Ramos (cell line): ENCODE data around the gene TENM4.

Source experiments
- in situ Hi-C: fragments of 300-500 bp; cut with MboI; formaldehyde crosslinking; loops from one replicate; pipeline ENCODE4 v1.14.3; 2022; ENCODE audit warnings: low sequenced_read_pairs; ENCODE audit not compliant: unreplicated experiment

The TENM4 gene

GRCh38 chr11:79440571-79441460, at the start of gene TENM4:
Gene TENM4, minus strand, starts transcription at chr11:79441030. Its CDS starts 371,086 bp downstream, at chr11:79069944.
- in situ Hi-C loops = no loop called here

- in situ Hi-C loops = no loop called here
Observed at GRCh38 chr11:79488286-79488685, 47.5 kb upstream of the TENM4 start.

- in situ Hi-C loops = no loop called here
Observed at GRCh38 chr11:79487412-79487811, 46.6 kb upstream of the TENM4 start.

GRCh38 chr11:79486242-79486984, 45.6 kb upstream of the TENM4 start:
- in situ Hi-C loops = no loop called here

- in situ Hi-C loops = no loop called here
Observed at GRCh38 chr11:79485694-79486093, 44.9 kb upstream of the TENM4 start.

- in situ Hi-C loops = no loop called here
Observed at GRCh38 chr11:79484872-79485271, 44.0 kb upstream of the TENM4 start.

GRCh38 chr11:79482800-79483199, 42.0 kb upstream of the TENM4 start:
- in situ Hi-C loops = no loop called here

GRCh38 chr11:79481795-79482194, 41.0 kb upstream of the TENM4 start:
- in situ Hi-C loops = no loop called here

GRCh38 chr11:79480864-79481263, 40.0 kb upstream of the TENM4 start:
- in situ Hi-C loops = no loop called here

GRCh38 chr11:79472819-79473529, 32.1 kb upstream of the TENM4 start:
- in situ Hi-C loops = no loop called here

GRCh38 chr11:79471071-79471844, 30.4 kb upstream of the TENM4 start:
- in situ Hi-C loops = no loop called here

GRCh38 chr11:79470161-79470560, 29.3 kb upstream of the TENM4 start:
- in situ Hi-C loops = no loop called here

- in situ Hi-C loops = no loop called here
Observed at GRCh38 chr11:79467761-79468160, 26.9 kb upstream of the TENM4 start.

- in situ Hi-C loops = no loop called here
Observed at GRCh38 chr11:79466411-79466810, 25.6 kb upstream of the TENM4 start.

- in situ Hi-C loops = no loop called here
Observed at GRCh38 chr11:79465160-79465559, 24.3 kb upstream of the TENM4 start.

- in situ Hi-C loops = no loop called here
Observed at GRCh38 chr11:79461666-79462645, 21.1 kb upstream of the TENM4 start.

- in situ Hi-C loops = no loop called here
Observed at GRCh38 chr11:79461144-79461543, 20.3 kb upstream of the TENM4 start.

- in situ Hi-C loops = no loop called here
Observed at GRCh38 chr11:79458709-79459108, 17.9 kb upstream of the TENM4 start.

GRCh38 chr11:79456501-79456900, 15.7 kb upstream of the TENM4 start:
- in situ Hi-C loops = no loop called here
